GM10847 (cell line): ENCODE results near the gene PCBP3.

ENCODE experiments used
- POLR2A ChIP-seq: IDR thresholded peaks from 2 replicates; pipeline ENCODE4 v1.6.1; 2011; ENCODE audit not compliant: insufficient read length; ENCODE audit errors: extremely low read depth

The PCBP3 gene

GRCh38 chr21:45761704-45762103 is 118.2 kb downstream of the PCBP3 start:
- TF ChIP-seq POLR2A = no peak

GRCh38 chr21:45763074-45763473 is 119.5 kb downstream of the PCBP3 start:
- TF ChIP-seq POLR2A = no peak

GRCh38 chr21:45763506-45763905 is 120.0 kb downstream of the PCBP3 start:
- TF ChIP-seq POLR2A = no peak

- TF ChIP-seq POLR2A = no peak
Observed at GRCh38 chr21:45764792-45765191, 121.3 kb downstream of the PCBP3 start.

- TF ChIP-seq POLR2A = no peak
Observed at GRCh38 chr21:45765375-45765774, 121.8 kb downstream of the PCBP3 start.

- no peak for TF ChIP-seq POLR2A
Observed at GRCh38 chr21:45766055-45766454, 122.5 kb downstream of the PCBP3 start.

- no peak for TF ChIP-seq POLR2A
Observed at GRCh38 chr21:45766501-45766900, 123.0 kb downstream of the PCBP3 start.

GRCh38 chr21:45767071-45768006 is 123.8 kb downstream of the PCBP3 start:
- no peak for TF ChIP-seq POLR2A

GRCh38 chr21:45768011-45768739 is 124.7 kb downstream of the PCBP3 start:
- TF ChIP-seq POLR2A = no peak

- no peak for TF ChIP-seq POLR2A
Observed at GRCh38 chr21:45768740-45769048, 125.2 kb downstream of the PCBP3 start.

GRCh38 chr21:45769294-45769693 is 125.8 kb downstream of the PCBP3 start:
- TF ChIP-seq POLR2A = no peak

GRCh38 chr21:45769896-45770295 is 126.4 kb downstream of the PCBP3 start:
- TF ChIP-seq POLR2A = no peak

- no peak for TF ChIP-seq POLR2A
Observed at GRCh38 chr21:45772180-45772579, 128.7 kb downstream of the PCBP3 start.

GRCh38 chr21:45774291-45774690 is 130.8 kb downstream of the PCBP3 start:
- TF ChIP-seq POLR2A = no peak

- no peak for TF ChIP-seq POLR2A
Observed at GRCh38 chr21:45776971-45777370, 133.4 kb downstream of the PCBP3 start.

- TF ChIP-seq POLR2A = no peak
Observed at GRCh38 chr21:45778686-45779085, 135.2 kb downstream of the PCBP3 start.
